GM21447 (cell line): Measurements from ENCODE around the gene NTNG2.

Source experiments
- ATAC-seq: cut with Tn5 transposase; IDR thresholded peaks from one replicate; pipeline ENCODE4 v1.9.1; 2021; ENCODE audit not compliant: unreplicated experiment

NTNG2 gene

DNA sequence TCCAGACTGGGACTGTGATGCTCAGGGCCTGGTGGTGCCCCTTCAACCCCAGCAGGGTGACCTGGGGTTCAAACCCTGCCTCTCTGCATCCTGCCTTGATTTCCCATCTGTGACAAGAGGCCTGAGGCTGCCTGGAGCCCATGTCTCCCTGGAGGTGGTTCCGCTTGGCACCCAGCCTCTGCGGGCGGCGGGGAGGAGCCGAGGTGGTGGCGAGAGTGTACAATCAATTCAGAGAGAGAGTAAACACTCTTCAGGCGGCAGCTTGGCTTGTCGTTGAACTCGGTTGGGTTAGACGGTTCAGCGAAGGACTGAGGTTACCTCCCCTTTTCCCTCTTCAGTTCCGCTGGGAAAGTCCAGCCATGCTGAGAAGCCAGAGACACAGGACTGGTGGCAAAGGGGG is 39.3 kb downstream of the NTNG2 start:
- no peak for ATAC-seq

DNA sequence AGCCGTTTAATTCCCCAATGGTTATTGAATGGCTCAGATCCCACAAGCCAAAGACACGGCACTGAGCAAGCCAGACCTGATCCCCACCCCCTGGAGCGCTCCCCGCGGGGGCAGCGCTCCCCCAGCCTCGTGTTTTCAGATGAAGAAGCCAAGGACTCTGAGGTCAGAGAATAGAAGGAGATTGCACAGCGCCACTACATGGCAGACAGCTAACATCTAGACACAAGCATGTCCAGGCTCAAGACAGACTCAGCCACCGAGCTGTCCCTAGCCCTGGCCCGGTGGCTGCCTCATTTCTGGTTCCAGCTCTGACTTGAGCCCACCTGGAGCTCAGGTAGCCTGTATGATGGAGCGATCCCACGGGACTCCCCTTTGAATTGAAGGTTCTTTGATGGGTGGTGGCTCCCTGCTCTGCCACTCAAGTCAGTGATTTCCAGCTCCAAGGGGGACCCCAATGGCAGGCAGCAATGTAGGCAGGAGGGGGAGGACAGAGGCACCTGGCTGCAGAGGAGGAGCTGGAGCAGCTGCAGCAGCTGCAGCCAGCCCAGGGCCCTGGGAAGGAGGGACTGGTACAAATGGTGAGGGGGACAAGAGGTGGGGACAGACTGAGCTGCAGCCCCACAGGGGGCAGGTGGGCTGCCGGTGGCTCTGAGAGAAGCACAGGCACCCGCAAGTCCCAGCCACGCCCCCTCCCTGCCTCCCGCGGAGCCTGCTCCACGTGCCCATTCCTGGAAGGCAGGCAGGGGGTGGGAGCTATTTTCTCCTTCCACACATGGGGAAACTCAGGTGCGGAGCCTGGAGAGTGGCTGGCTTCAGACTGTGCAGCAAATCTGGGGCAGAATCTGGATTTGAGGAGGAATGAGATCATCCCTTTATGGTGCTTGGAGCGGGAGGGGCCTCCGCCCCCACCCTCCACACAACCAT is 40.2 kb downstream of the NTNG2 start:
- ATAC-seq: no peak

DNA sequence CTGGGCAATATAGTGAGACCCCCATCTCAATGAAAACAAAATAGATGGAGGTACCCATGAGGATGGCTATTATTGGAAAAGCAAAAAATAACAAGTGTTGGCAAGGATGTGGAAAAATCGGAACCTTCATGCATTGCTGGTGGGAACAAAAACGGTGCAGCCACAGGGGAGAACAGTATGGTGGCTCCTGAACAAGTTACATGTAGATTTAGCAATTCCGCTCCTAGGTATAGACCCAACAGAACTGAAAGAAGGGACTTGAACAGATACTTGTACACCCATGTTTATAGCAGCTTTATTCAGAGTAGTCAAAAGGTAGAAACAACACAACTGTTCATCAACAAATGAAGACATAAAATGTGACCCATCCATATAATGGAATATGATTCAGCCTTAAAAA is 43.0 kb downstream of the NTNG2 start:
- no peak for ATAC-seq

DNA sequence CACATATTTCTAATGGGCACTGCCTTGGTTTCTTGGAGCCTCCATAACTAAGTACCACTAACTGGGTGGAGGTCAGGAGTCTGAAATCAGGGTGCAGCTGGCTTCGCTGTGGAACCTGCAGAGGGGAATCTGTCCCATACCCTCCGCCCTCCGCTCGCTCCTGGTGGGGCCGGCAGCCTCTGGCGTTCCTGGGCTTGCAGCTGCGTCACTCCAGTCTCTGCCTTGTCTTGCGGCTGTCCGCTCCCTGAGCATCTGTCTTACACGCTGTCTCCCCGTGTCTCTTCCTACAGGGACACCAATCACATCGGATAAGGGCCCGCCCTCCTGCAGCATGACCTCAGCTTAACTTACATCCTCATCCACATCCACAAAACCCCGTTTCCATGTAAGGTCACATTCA is 45.4 kb downstream of the NTNG2 start:
- ATAC-seq: no peak

GRCh38 chr9:132207839-132208615 is 46.2 kb downstream of the NTNG2 start:
- ATAC-seq: no peak

GRCh38 chr9:132209228-132209627 is 47.4 kb downstream of the NTNG2 start:
- ATAC-seq: no peak

DNA sequence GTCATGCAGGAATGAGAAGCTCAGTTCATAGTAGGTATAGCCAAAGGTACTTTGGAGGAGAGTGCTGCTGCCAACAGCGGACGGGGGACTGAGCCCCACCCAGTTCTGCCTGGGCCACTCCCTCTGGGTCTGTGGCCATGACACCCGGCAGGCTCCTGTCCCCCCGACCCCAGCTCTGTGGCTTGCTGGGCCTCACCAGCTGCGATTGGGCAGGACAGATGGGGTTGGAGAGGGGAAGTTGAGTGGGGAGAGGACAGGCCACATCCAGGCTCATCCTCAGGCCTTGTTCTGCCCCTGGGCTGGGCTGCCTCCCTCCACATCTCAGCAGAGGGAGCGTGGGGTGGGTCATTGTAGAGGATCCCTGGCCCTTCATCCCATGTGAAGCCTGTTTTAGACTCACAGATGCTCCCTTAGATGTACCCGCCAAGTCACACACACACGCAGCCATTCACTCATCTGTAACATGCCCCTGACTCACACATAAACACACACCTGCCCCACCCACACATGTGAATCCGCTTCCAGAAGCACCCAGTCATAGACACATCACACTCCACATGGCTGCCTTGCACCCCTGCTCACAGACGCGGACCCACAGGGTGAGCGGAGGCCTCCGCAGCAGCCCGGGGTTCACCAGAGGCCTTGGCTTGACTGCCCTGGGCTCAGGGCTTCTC is 48.8 kb downstream of the NTNG2 start:
- ATAC-seq: no peak

DNA sequence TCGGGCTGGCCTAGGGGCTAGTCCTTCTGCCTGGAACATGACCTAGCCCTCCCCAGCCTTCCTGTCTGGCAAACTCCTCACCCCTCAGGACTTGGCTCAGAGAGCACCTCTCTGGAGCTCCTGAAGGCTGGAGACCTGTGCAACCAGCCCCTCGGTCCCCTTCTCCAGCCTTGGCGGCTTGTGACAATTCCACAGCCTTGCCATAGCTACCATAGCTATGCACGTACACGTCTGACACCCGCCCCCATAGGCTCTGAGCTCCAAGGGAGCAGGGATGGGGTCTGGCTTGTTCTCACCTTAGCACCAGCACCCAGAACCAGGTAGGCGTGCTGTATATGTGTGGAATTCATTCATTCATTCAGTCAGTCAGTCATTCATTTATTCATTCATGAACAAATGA is 49.7 kb downstream of the NTNG2 start:
- no peak for ATAC-seq

GRCh38 chr9:132214027-132214622 is 52.3 kb downstream of the NTNG2 start:
- ATAC-seq: no peak

DNA sequence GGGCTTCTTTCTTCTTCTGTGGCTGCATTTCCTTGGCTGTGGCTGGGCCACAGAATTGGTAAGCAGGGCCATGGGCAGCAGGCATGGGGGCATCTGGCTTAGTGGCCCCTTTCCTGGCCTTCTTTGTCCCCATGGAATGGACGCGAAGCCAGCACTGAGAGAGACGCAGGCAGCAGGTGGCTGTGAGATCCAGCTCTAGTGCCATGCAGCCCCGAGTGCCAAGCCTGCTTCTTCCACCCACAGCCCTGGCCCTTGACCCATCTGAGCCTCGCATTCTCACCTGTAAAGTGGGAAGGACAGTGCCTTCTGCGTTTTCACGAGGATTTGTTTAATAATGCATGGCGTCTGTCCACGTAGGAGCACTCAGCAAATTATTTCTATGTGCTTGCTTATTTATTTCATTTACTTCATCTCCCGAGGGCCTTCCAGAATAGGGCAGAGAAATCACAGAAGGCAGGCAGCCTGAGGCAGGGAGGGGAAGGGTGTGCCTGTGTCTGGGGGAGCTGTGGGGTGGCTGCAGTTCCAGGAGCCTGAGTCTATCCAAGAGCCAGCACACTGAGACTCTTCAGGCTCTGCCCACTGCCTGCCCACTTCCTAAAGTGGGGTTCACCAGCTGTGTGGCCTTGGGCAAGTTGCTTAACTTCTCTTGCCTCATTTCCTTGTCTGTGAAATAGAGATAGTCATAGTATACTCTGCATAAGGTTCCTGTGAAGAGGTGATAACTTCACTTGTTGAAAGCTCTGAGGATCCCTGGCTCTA is 55.2 kb downstream of the NTNG2 start:
- no peak for ATAC-seq

GRCh38 chr9:132218208-132218607 is 56.4 kb downstream of the NTNG2 start:
- no peak for ATAC-seq

- no peak for ATAC-seq
Measured at GRCh38 chr9:132221941-132222340, 60.1 kb downstream of the NTNG2 start.

DNA sequence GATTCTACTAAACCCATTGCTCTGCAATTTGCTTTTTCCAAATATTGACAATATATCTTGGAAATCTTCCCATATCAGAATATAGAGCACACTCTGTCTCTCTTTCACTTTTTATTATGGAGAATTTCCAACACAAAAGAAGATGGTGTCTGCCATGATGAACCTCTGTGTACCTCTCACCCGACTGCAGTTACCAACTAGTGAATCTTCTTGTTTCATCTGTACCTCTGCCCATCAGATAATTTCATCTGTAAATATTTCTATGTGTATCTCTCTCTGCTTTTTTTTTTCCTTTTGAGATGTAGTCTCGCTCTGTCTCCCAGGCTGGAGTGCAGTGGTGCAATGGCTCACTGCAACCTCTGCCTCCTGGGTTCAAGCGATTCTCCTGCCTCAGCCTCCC is 62.8 kb downstream of the NTNG2 start:
- no peak for ATAC-seq

- ATAC-seq: no peak
Measured at GRCh38 chr9:132226571-132227430, 64.9 kb downstream of the NTNG2 start.

- no peak for ATAC-seq
Measured at GRCh38 chr9:132228062-132228461, 66.2 kb downstream of the NTNG2 start.

GRCh38 chr9:132230605-132231004 is 68.7 kb downstream of the NTNG2 start:
- ATAC-seq: no peak

DNA sequence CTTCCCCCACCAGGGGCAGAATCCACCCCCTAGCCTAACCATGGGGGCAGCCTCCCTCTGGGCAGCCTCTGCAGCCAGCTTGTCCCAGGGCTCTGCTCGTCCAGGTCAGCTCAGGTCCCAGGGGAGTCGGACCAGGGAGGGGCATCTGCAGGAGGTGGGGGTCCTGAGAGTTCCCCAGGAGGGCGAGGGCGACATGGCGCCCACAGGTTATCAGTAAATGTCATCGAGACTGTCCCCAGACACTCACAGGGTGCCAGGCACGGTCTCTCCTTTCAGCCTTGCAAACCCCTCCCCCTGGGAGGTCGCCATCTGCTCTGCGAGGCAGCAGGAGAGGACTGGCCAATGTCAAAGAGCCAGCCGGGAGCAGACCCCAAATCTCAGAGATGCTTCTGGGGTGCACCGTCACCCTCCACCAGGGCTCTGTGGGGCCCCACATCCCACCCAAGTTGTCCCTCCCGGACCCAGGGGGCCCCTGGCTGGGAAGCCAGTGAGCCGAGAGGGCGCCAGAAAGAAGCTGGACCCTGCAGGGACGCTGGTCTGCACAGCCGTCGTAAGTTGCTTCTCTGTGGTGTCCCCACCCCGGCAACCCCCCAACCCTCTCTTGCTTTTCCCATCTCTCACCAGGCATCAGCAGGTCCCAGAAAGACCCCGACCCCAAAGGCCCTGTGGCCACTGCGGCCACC is 69.3 kb downstream of the NTNG2 start:
- no peak for ATAC-seq

GRCh38 chr9:132232522-132232921 is 70.7 kb downstream of the NTNG2 start:
- no peak for ATAC-seq

- no peak for ATAC-seq
Measured at GRCh38 chr9:132233138-132233537, 71.3 kb downstream of the NTNG2 start.
